HG03520 (cell line): ENCODE measurements around the gene IL1RAP.

Source experiments
- ATAC-seq: cut with Tn5 transposase; IDR thresholded peaks from one replicate; pipeline ENCODE4 v1.9.1; 2021; ENCODE audit warnings: mild to moderate bottlenecking, moderate library complexity; ENCODE audit not compliant: unreplicated experiment

The IL1RAP gene

GRCh38 chr3:190541008-190541407, 27.1 kb downstream of the IL1RAP start:
- no peak for ATAC-seq

- ATAC-seq = no peak
These were observed 27.7 kb downstream of the IL1RAP start for GRCh38 chr3:190541560-190541959.

GRCh38 chr3:190542846-190543245, 29.0 kb downstream of the IL1RAP start:
- ATAC-seq = no peak

- ATAC-seq = no peak
These were observed 29.8 kb downstream of the IL1RAP start for GRCh38 chr3:190543671-190544070.

- no peak for ATAC-seq
These were observed 31.3 kb downstream of the IL1RAP start for GRCh38 chr3:190545191-190545590.

- ATAC-seq = no peak
These were observed 33.1 kb downstream of the IL1RAP start for GRCh38 chr3:190546881-190547510.

- no peak for ATAC-seq
These were observed 34.3 kb downstream of the IL1RAP start for GRCh38 chr3:190548031-190548656.

GRCh38 chr3:190552021-190552420, 38.1 kb downstream of the IL1RAP start:
- ATAC-seq = no peak

GRCh38 chr3:190552969-190553759, 39.3 kb downstream of the IL1RAP start:
- ATAC-seq = no peak

GRCh38 chr3:190554197-190554596, 40.3 kb downstream of the IL1RAP start:
- no peak for ATAC-seq

GRCh38 chr3:190556351-190556750, 42.5 kb downstream of the IL1RAP start:
- no peak for ATAC-seq

- no peak for ATAC-seq
These were observed 43.4 kb downstream of the IL1RAP start for GRCh38 chr3:190557296-190557695.

GRCh38 chr3:190558316-190558715, 44.4 kb downstream of the IL1RAP start:
- no peak for ATAC-seq

- ATAC-seq = no peak
These were observed 44.9 kb downstream of the IL1RAP start for GRCh38 chr3:190558796-190559195.

GRCh38 chr3:190560013-190560895, 46.4 kb downstream of the IL1RAP start:
- ATAC-seq = no peak

- no peak for ATAC-seq
These were observed 49.1 kb downstream of the IL1RAP start for GRCh38 chr3:190562866-190563510.

GRCh38 chr3:190564175-190564574, 50.3 kb downstream of the IL1RAP start:
- no peak for ATAC-seq

GRCh38 chr3:190566043-190566933, 52.4 kb downstream of the IL1RAP start:
- ATAC-seq = no peak

- ATAC-seq = no peak
These were observed 54.2 kb downstream of the IL1RAP start for GRCh38 chr3:190568036-190568435.

GRCh38 chr3:190574473-190574872, 60.6 kb downstream of the IL1RAP start:
- no peak for ATAC-seq
